Measurements from ENCODE around the gene PPARD.

- TF ChIP-seq CTCF (IDR thresholded peaks at IDR 0.05) (no peak), POLR2A (IDR thresholded peaks at IDR 0.05) (no peak)
These were observed 115.5 kb downstream of the PPARD start for GRCh38 chr6:35457907-35458306.

Data from lower leg skin (tissue), 3 donors.